H1 (cell line): ENCODE data around the gene REPIN1. TPM values are rescaled to one million over a fixed set of nuclear protein-coding genes. Genes with fewer than 3 reads are reported as not detected.
A peak's percentile ranks its signal among the peaks of the same experiment; 100 is the strongest.

ENCODE experiments used
- BACH1 ChIP-seq: IDR thresholded peaks from 2 replicates; pipeline ENCODE4 v1.6.1; 2012; ENCODE audit warnings: low read length, improper control_type of control experiment
- BRCA1 ChIP-seq: IDR thresholded peaks from 2 replicates; pipeline ENCODE4 v1.6.1; 2012; ENCODE audit warnings: low read depth, low read length, improper control_type of control experiment
- CEBPB ChIP-seq: IDR thresholded peaks from 2 replicates; pipeline ENCODE4 v1.6.1; 2012; ENCODE audit warnings: low read depth, low read length
- CHD2 ChIP-seq: IDR thresholded peaks from 2 replicates; pipeline ENCODE4 v1.6.1; 2012; ENCODE audit warnings: low read length, improper control_type of control experiment
- EP300 ChIP-seq, 2 experiments: IDR thresholded peaks; 1 replicate in 1 of 2; 2 replicates in 1 of 2; pipeline ENCODE4 v1.6.1; 2011 to 2012; ENCODE audit warnings: low read depth in 2 of 2, low read length in 2 of 2, mild to moderate bottlenecking in 2 of 2, borderline replicate concordance in 1 of 2, inconsistent platforms in 1 of 2, moderate library complexity in 1 of 2
- EZH2 ChIP-seq: fragments of 200-600 bp; sonication (generic); IDR thresholded peaks from 2 replicates; pipeline ENCODE4 v1.7.1; 2012; ENCODE audit warnings: low read depth, mild to moderate bottlenecking, moderate library complexity, low read length, inconsistent platforms; ENCODE audit not compliant: severe bottlenecking
- JUN ChIP-seq: IDR thresholded peaks from 2 replicates; pipeline ENCODE4 v1.6.1; 2011; ENCODE audit warnings: low read depth, mild to moderate bottlenecking, improper control_type of control experiment, low read length
- KDM1A ChIP-seq: fragments of 200-600, 300-600 bp; sonication (generic); IDR thresholded peaks from 2 replicates; pipeline ENCODE4 v1.7.1; 2016; ENCODE audit warnings: mild to moderate bottlenecking, low read length, borderline replicate concordance
- PHF8 ChIP-seq: fragments of 200-600 bp; sonication (generic); conservative IDR thresholded peaks from 2 replicates; pipeline ENCODE4 v1.7.1; 2012; ENCODE audit warnings: low read depth, mild to moderate bottlenecking, inconsistent platforms, low read length, moderate library complexity
- POLR2A ChIP-seq, 2 experiments: IDR thresholded peaks; 1 replicate in 1 of 2; 2 replicates in 1 of 2; pipeline ENCODE4 v1.6.1; 2011; ENCODE audit warnings: low read depth in 2 of 2, low read length in 2 of 2, mild to moderate bottlenecking in 2 of 2; ENCODE audit errors: control extremely low read depth in 1 of 2
- POU5F1 ChIP-seq: IDR thresholded peaks from 2 replicates; pipeline ENCODE4 v1.6.1; 2011; ENCODE audit warnings: low read depth, mild to moderate bottlenecking, low read length, moderate library complexity
- RAD21 ChIP-seq, 2 experiments: IDR thresholded peaks in 1 of 2; conservative IDR thresholded peaks in 1 of 2; 2 replicates each; pipeline ENCODE4 v1.6.1; 2011; ENCODE audit warnings: low read depth in 2 of 2, low read length in 2 of 2, improper control_type of control experiment in 1 of 2, inconsistent platforms in 1 of 2, mild to moderate bottlenecking in 1 of 2, moderate library complexity in 1 of 2
- RXRA ChIP-seq: IDR thresholded peaks from 2 replicates; pipeline ENCODE4 v1.6.1; 2011; ENCODE audit warnings: low read depth, mild to moderate bottlenecking, low read length, moderate library complexity; ENCODE audit not compliant: insufficient read depth
- SRF ChIP-seq: IDR thresholded peaks from 2 replicates; pipeline ENCODE4 v1.6.1; 2011; ENCODE audit warnings: mild to moderate bottlenecking, low read depth, low read length, moderate library complexity
- SUZ12 ChIP-seq: fragments of 200-600 bp; sonication (generic); IDR thresholded peaks from 2 replicates; pipeline ENCODE4 v1.6.1; 2012; ENCODE audit warnings: mild to moderate bottlenecking, inconsistent platforms, low read length, moderate library complexity, mixed read lengths
- TAF7 ChIP-seq: optimal IDR thresholded peaks from 2 replicates; pipeline ENCODE3; 2011; ENCODE audit warnings: low read depth, mild to moderate bottlenecking, inconsistent platforms, low read length, moderate library complexity, borderline replicate concordance
- TCF12 ChIP-seq: IDR thresholded peaks from 2 replicates; pipeline ENCODE4 v1.6.1; 2011; ENCODE audit warnings: low read depth, mild to moderate bottlenecking, low read length
- TEAD4 ChIP-seq: IDR thresholded peaks from 2 replicates; pipeline ENCODE4 v1.6.1; 2012; ENCODE audit warnings: low read depth, low read length, inconsistent platforms, mixed read lengths
- ZNF274 ChIP-seq: IDR thresholded peaks from 2 replicates; pipeline ENCODE4 v1.7.0; 2012; ENCODE audit warnings: low read length, borderline replicate concordance; ENCODE audit errors: extremely low read depth
- polyA plus RNA-seq, 7 experiments: library from polyadenylated mRNA; depleted of rRNA in 3 of 7; stranded (reverse) in 5 of 7; unstranded in 2 of 7; fragments of >200 nt in 5 of 7; fragments of 200-250 nt in 2 of 7; gene quantifications; 1 replicate in 5 of 7; 2 replicates in 1 of 7; 4 replicates in 1 of 7; pipeline versions ENCODE4 v1.2.1 to v1.2.3, GENCODE V29; 2011 to 2013; ENCODE audit warnings: missing spikeins in 2 of 7, mixed read lengths in 2 of 7
- total RNA-seq: library from RNA; stranded (reverse); fragmentation: NEBNext Ultra II Directional; extraction: Animal tissue kit (Norgen Biotek cat#: 25700); gene quantifications from 2 replicates; pipeline ENCODE4 v1.2.1, GENCODE V29; 2021
- TF ChIP-seq, protein P1 (sequence below): IDR thresholded peaks from 2 replicates; pipeline ENCODE4 v1.6.1; 2011; ENCODE audit warnings: low read depth, mild to moderate bottlenecking, low read length; ENCODE audit not compliant: insufficient read depth
- TF ChIP-seq, protein P2 (sequence below): IDR thresholded peaks from 2 replicates; pipeline ENCODE4 v1.6.1; 2011; ENCODE audit warnings: low read length, improper control_type of control experiment
- TF ChIP-seq, protein P3 (sequence below): IDR thresholded peaks from 2 replicates; pipeline ENCODE4 v1.6.1; 2012; ENCODE audit warnings: inconsistent platforms

The REPIN1 gene
- total and polyA plus RNA-seq, 2 of the 8 experiments (the other 6 are each of a cell fraction or from before 2014, with no cell fraction given), result 98.6 to 125 TPM

DNA sequence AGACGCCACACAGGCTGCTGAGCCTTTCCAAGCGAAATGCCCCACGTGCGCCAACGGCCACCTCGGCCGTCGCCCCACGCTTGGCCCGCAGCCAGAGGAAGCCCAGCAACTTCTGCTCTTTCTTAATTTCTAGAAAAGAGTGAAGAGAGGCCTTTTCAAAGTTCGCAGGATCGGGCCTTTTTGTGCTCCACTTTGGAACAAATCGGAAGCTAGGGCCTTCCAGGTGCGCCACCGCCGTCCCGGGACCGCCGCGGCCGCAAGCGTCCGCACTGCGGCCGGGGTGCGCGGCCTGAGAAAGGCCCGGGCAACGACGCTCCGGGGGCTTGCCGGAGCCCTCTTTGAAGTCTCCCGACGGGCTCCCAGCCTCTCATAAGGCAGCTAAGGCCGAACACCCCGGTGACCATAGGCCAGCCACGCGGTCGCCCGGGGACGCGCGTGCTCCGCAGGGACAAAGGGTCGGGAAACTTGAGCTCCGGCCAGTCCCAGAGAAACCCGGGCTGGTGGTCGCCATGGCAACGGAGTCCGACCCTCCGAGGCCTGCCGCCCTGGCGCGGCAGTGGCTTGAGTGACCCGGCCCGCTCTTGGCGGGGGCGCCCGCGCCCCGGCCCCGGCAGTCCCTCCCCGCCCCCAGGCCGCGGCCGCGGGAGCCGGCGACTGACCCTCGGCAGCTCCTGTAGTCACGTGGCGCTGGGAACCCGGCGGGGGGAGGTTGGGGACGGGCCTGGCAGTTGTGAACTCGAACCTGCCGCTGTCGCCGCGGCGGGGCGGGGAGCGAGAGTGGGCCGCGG, at the start of gene REPIN1 (continued):
- TF ChIP-seq JUN, result no peak
- no peak for TF ChIP-seq BACH1
- no peak for TF ChIP-seq RXRA
- TF ChIP-seq TCF12, result no peak
- TF ChIP-seq TEAD4, result no peak; the same call in 1 of the 2 replicates
- TF ChIP-seq, protein P1, sequence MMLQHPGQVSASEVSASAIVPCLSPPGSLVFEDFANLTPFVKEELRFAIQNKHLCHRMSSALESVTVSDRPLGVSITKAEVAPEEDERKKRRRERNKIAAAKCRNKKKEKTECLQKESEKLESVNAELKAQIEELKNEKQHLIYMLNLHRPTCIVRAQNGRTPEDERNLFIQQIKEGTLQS, result peak; percentile 69; the same call in 1 of the 2 replicates
- TF ChIP-seq, protein P2, sequence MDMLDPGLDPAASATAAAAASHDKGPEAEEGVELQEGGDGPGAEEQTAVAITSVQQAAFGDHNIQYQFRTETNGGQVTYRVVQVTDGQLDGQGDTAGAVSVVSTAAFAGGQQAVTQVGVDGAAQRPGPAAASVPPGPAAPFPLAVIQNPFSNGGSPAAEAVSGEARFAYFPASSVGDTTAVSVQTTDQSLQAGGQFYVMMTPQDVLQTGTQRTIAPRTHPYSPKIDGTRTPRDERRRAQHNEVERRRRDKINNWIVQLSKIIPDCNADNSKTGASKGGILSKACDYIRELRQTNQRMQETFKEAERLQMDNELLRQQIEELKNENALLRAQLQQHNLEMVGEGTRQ, result peak; percentile 84
- TF ChIP-seq BRCA1, result no peak
- no peak for TF ChIP-seq POU5F1
- TF ChIP-seq, protein P3, sequence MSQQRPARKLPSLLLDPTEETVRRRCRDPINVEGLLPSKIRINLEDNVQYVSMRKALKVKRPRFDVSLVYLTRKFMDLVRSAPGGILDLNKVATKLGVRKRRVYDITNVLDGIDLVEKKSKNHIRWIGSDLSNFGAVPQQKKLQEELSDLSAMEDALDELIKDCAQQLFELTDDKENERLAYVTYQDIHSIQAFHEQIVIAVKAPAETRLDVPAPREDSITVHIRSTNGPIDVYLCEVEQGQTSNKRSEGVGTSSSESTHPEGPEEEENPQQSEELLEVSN, result peak; percentile 62
- no peak; a peak in 1 of 4 replicates for TF ChIP-seq RAD21 (IDR thresholded peaks at IDR 0.05 in 1 of 2, conservative IDR thresholded peaks at IDR 0.05 in 1 of 2; ENCODE audit: low read depth in 2 of 2, low read length in 2 of 2)
- TF ChIP-seq CHD2, result 0 out of 2 replicates have a peak, but pooled peaks have one; percentile 26
- no peak for TF ChIP-seq SRF
- peak in 1 of 2 experiments; percentile 17; a peak in 1 of 3 replicates for TF ChIP-seq EP300 (IDR thresholded peaks at IDR 0.05; ENCODE audit: borderline replicate concordance in 1 of 2, low read depth in 2 of 2, low read length in 2 of 2)
- no peak for TF ChIP-seq EZH2
- TF ChIP-seq PHF8, result peak; percentile 28
- TF ChIP-seq TAF7, result no peak
- TF ChIP-seq SUZ12, result no peak
- TF ChIP-seq CEBPB, result no peak
- no peak for TF ChIP-seq ZNF274
- TF ChIP-seq POLR2A (IDR thresholded peaks at IDR 0.05; ENCODE audit: control extremely low read depth in 1 of 2, low read depth in 2 of 2, low read length in 2 of 2), result peak in 1 of 2 experiments; percentile 41; a peak in 2 of 3 replicates
- no peak for TF ChIP-seq KDM1A
